ENCODE data around the gene MAGT1. TPM values are rescaled to one million over a fixed set of nuclear protein-coding genes. Genes with fewer than 3 reads are reported as not detected.

The MAGT1 gene
- total and polyA plus RNA-seq, 7 experiments from 2014 or later: 32.5 to 63.8 (median 36.5) TPM

GRCh38 chrX:77917294-77917933, 22.2 kb upstream of the MAGT1 start:
- H3K27me3 Mint-ChIP-seq: no peaks in the 10 kb centered on the region
- H3K27ac ChIP-seq (ENCODE audit: low read depth, low read length): peak overlapping the region; percentile 54
- no peaks in the 10 kb centered on the region for H3K9me3 ChIP-seq (ENCODE audit: control insufficient read depth in 2 of 3, low read length in 3 of 3)
- H3K4me3 Mint-ChIP-seq: peak overlapping the region in 9 of 10 donors; percentile 25 to 81 (median 63)
- CTCF ChIA-PET: no interaction called here
- peaks cover 0 to 2% (median 0%) of the 10 kb centered on the region in 11 donors for H3K9me3 Mint-ChIP-seq
- peak overlapping the region; percentile 17 for H3K4me3 ChIP-seq (ENCODE audit: low read length)
- H3K4me1 ChIP-seq (ENCODE audit: control insufficient read depth in 2 of 2, insufficient read depth in 2 of 2, low read length in 2 of 2): peaks cover 0 to 5% of the 10 kb centered on the region in 2 donors
- no peaks in the 10 kb centered on the region for H3K36me3 ChIP-seq (ENCODE audit: control insufficient read depth in 2 of 3, insufficient read depth in 3 of 3, low read length in 3 of 3)
- intact Hi-C loops (cut with micrococcal nuclease): loop anchor here (10.0 kb wide), 3 partner anchors 597 to 1743 kb away; partner anchors contain the start of gene PBDC1 (in 1 of the 2)
- peaks cover 12 to 43% (median 31%) of the 10 kb centered on the region in 7 donors for H3K4me1 Mint-ChIP-seq
- DNase-seq: no peak
- H3K27ac Mint-ChIP-seq: peak overlapping the region; percentile 14 to 79 (median 71)
- ATAC-seq: no peak
- peaks cover 0 to 3% (median 0%) of the 10 kb centered on the region in 5 donors for H3K36me3 Mint-ChIP-seq
- POLR2A ChIA-PET: interaction anchor here (0.7 kb wide), 1 partner anchor 1223 kb away, joined by 4 read pairs; no protein-coding TSS in a partner anchor
- no peaks in the 10 kb centered on the region for H3K27me3 ChIP-seq (ENCODE audit: control insufficient read depth in 2 of 2, insufficient read depth in 2 of 2, low read length in 2 of 2)

DNA sequence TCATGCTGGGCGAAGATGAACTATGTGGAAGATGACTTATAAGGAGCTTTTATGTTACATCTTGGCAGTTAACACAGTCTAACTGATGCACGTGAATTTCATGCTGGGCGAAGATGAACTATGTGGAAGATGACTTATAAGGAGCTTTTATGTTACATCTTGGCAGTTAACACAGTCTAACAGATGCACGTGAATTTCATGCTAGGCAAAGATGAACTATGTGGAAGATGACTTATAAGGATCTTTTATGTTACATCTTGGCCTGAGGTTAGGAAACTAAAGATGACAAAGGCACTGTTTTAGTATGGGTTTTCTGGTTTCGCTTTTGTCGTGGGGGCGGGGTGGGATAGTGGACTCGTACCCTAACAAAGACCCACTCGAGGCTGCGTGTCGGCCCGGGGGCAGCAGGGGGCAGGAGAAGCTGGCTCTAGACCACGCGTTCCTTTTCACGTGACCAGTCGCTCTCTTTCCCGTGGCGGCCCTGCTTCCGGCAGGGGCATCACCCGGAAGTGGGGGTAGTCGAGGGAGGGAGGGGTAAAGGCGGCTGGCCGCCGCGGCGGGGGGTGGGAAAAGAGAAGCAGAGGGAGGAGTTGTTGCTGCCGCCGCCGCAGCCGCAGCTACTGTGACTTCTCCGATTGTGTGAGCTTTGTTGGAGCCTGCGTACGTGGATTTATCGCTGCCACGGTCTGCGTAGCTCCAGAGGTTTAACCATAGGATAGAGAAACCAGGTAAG, 15.0 kb upstream of the MAGT1 start, which contains the start of gene ATP7A:
TSS of gene ATP7A (plus strand) at position 586 of the 733 bp plus-strand sequence. CDS start 60,949 bp downstream, outside the sequence.
- DNase-seq: peak; percentile 62 to 94 (median 88)
- H3K27ac ChIP-seq (ENCODE audit: low read depth, low read length): peak within 1 kb of the TSS; percentile 93
- no peaks in the 10 kb centered on the region for H3K9me3 Mint-ChIP-seq
- peaks cover 3 to 10% of the 10 kb centered on the region in 2 donors for H3K4me1 ChIP-seq (ENCODE audit: control insufficient read depth in 2 of 2, insufficient read depth in 2 of 2, low read length in 2 of 2)
- H3K27ac Mint-ChIP-seq: peak within 1 kb of the TSS; percentile 94 to 99 (median 98)
- peaks cover 0 to 1% (median 0%) of the 10 kb centered on the region in 5 donors for H3K36me3 Mint-ChIP-seq
- H3K4me1 Mint-ChIP-seq: peaks cover 6 to 28% (median 16%) of the 10 kb centered on the region in 7 donors
- peak within 1 kb of the TSS; percentile 98 for H3K4me3 ChIP-seq (ENCODE audit: low read length)
- H3K36me3 ChIP-seq (ENCODE audit: control insufficient read depth in 2 of 3, insufficient read depth in 3 of 3, low read length in 3 of 3): peaks cover 0 to 5% (median 0%) of the 10 kb centered on the region in 3 experiments
- ChIA-PET POLR2A (interaction anchor here (0.8 to 6.6 kb wide), 7 partner anchors 10 to 195 kb away, joined by 3 to 62 read pairs (median 5); partner anchors contain the start of genes COX7B, MAGT1 and PGK1), CTCF (interaction anchor here (0.6 to 2.5 kb wide), 6 partner anchors 9 to 1539 kb away, joined by 3 to 15 read pairs (median 3); partner anchors contain the start of gene COX7B)
- intact Hi-C loops (cut with micrococcal nuclease): loop anchor here (1.0 to 10.0 kb wide), 18 partner anchors 11 to 1735 kb away; partner anchors contain the start of genes COX7B (in 2 of the 2), MAGT1 (in 2 of the 2), PGK1 (in 2 of the 2) and ATRX (in 1 of the 2)
- no peaks in the 10 kb centered on the region for H3K9me3 ChIP-seq (ENCODE audit: control insufficient read depth in 2 of 3, low read length in 3 of 3)
- ATAC-seq: peak; percentile 97
- H3K4me3 Mint-ChIP-seq: peak within 1 kb of the TSS; percentile 91 to 100 (median 96)
- no peaks in the 10 kb centered on the region for H3K27me3 Mint-ChIP-seq
- no peaks in the 10 kb centered on the region for H3K27me3 ChIP-seq (ENCODE audit: control insufficient read depth in 2 of 2, insufficient read depth in 2 of 2, low read length in 2 of 2)

GRCh38 chrX:77901506-77901905, 6.3 kb upstream of the MAGT1 start:
- POLR2A ChIA-PET: interaction anchor here (0.7 to 3.9 kb wide), 2 partner anchors 10 to 174 kb away, joined by 6 to 62 read pairs; partner anchors contain the start of gene ATP7A
- H3K36me3 ChIP-seq (ENCODE audit: control insufficient read depth in 2 of 3, insufficient read depth in 3 of 3, low read length in 3 of 3): peaks cover 0 to 5% (median 5%) of the 10 kb centered on the region in 3 experiments
- H3K27ac Mint-ChIP-seq: peak overlapping the region in 4 of 9 donors; percentile 1 to 95 (median 41)

GRCh38 chrX:77900688-77901087, 5.5 kb upstream of the MAGT1 start:
- DNase-seq (no peak), ATAC-seq (no peak)
- POLR2A ChIA-PET: interaction anchor here (3.9 kb wide), 1 partner anchor 10 kb away, joined by 62 read pairs; the partner anchor contains the start of gene ATP7A
- CTCF ChIA-PET: interaction anchor here (1.1 to 1.7 kb wide), 2 partner anchors 9 to 124 kb away, joined by 3 to 8 read pairs; no protein-coding TSS in a partner anchor
- peaks cover 0 to 5% (median 0%) of the 10 kb centered on the region in 3 experiments for H3K36me3 ChIP-seq (ENCODE audit: control insufficient read depth in 2 of 3, insufficient read depth in 3 of 3, low read length in 3 of 3)
- Mint-ChIP-seq H3K9me3 (no peaks in the 10 kb centered on the region), H3K36me3 (peaks cover 0 to 14% (median 3%) of the 10 kb centered on the region in 5 donors), H3K4me3 (peak overlapping the region; percentile 56 to 98 (median 92)), H3K27ac (peak overlapping the region in 6 of 9 donors; percentile 14 to 97 (median 93)), H3K27me3 (no peaks in the 10 kb centered on the region), H3K4me1 (peaks cover 0 to 29% (median 20%) of the 10 kb centered on the region in 7 donors)
- peak overlapping the region; percentile 89 for H3K27ac ChIP-seq (ENCODE audit: low read depth, low read length)
- intact Hi-C loops (cut with micrococcal nuclease): no loop called here
- peak overlapping the region; percentile 75 for H3K4me3 ChIP-seq (ENCODE audit: low read length)
- no peaks in the 10 kb centered on the region for H3K27me3 ChIP-seq (ENCODE audit: control insufficient read depth in 2 of 2, insufficient read depth in 2 of 2, low read length in 2 of 2)
- peaks cover 6 to 8% of the 10 kb centered on the region in 2 donors for H3K4me1 ChIP-seq (ENCODE audit: control insufficient read depth in 2 of 2, insufficient read depth in 2 of 2, low read length in 2 of 2)
- no peaks in the 10 kb centered on the region for H3K9me3 ChIP-seq (ENCODE audit: control insufficient read depth in 2 of 3, low read length in 3 of 3)

More at GRCh38 chrX:77901506-77901905, 6.3 kb upstream of the MAGT1 start:
- no peak for DNase-seq
- Histone ChIP-seq H3K27me3 (ENCODE audit: control insufficient read depth in 2 of 2, insufficient read depth in 2 of 2, low read length in 2 of 2) (no peaks in the 10 kb centered on the region), H3K4me3 (ENCODE audit: low read length) (no peak overlapping the region), H3K9me3 (ENCODE audit: control insufficient read depth in 2 of 3, low read length in 3 of 3) (no peaks in the 10 kb centered on the region), H3K27ac (ENCODE audit: low read depth, low read length) (no peak overlapping the region), H3K4me1 (ENCODE audit: control insufficient read depth in 2 of 2, insufficient read depth in 2 of 2, low read length in 2 of 2) (peaks cover 6 to 8% of the 10 kb centered on the region in 2 donors)
- Mint-ChIP-seq H3K4me1 (peaks cover 0 to 27% (median 20%) of the 10 kb centered on the region in 7 donors), H3K9me3 (no peaks in the 10 kb centered on the region), H3K27me3 (no peaks in the 10 kb centered on the region), H3K4me3 (peak overlapping the region; percentile 25 to 93 (median 59)), H3K36me3 (peaks cover 0 to 14% (median 3%) of the 10 kb centered on the region in 5 donors)
- intact Hi-C loops (cut with micrococcal nuclease): no loop called here
- CTCF ChIA-PET: interaction anchor here (1.1 kb wide), 1 partner anchor 8 kb away, joined by 3 read pairs; no protein-coding TSS in a partner anchor
- no peak for ATAC-seq

DNA sequence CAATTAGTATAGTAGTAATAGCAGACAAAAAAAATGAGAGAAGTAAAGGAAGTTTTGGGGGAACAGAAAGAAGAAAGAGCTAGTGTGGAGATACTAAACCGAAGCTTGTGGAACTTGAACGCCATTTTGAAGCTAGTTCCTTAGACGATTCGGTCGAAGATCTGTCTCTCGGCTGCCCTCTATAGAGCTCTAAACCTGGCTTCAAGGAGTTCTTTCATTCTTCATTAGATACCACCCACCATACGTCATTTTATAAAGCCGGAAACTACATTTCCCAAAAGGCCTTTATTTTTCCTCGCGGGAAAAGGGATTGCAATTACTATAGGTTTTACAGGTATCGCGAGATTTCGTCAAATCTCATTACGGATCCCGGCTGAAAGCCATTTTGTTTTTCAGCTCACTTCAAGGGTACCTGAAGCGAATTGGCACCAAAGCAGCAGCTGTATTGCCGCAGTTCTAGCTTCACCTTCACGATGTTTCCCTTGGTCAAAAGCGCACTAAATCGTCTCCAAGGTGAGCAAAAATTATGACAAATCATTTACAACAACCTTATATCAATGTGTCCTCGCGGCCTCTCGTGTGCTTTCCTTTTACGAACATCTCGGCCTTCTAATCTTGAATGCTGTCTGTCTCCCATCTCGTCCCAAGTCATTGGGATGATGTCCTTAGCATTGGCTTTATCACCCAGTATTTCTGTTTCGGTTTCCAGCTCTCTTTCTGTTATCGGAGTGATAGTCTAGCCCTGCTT, 4.0 kb upstream of the MAGT1 start, which contains the start of gene COX7B:
TSS of gene COX7B (plus strand) at position 388 of the 748 bp plus-strand sequence. CDS start at position 474, 86 bp downstream.
- peak within 1 kb of the TSS; percentile 87 to 98 (median 92) for H3K4me3 Mint-ChIP-seq
- H3K27me3 ChIP-seq (ENCODE audit: control insufficient read depth in 2 of 2, insufficient read depth in 2 of 2, low read length in 2 of 2): no peaks in the 10 kb centered on the region
- ChIA-PET CTCF (interaction anchor here (0.7 to 2.1 kb wide), 5 partner anchors 11 to 1182 kb away, joined by 3 to 15 read pairs (median 5); partner anchors contain the start of gene ATP7A), POLR2A (interaction anchor here (0.8 to 3.9 kb wide), 10 partner anchors 11 to 1751 kb away, joined by 3 to 62 read pairs (median 4); partner anchors contain the start of genes ATP7A and ATRX)
- H3K27ac ChIP-seq (ENCODE audit: low read depth, low read length): peak within 1 kb of the TSS; percentile 89
- H3K36me3 Mint-ChIP-seq: peaks cover 0 to 16% (median 3%) of the 10 kb centered on the region in 5 donors
- no peaks in the 10 kb centered on the region for H3K9me3 Mint-ChIP-seq
- DNase-seq: peak; percentile 17 to 93 (median 87)
- peak; percentile 77 for ATAC-seq
- H3K36me3 ChIP-seq (ENCODE audit: control insufficient read depth in 2 of 3, insufficient read depth in 3 of 3, low read length in 3 of 3): peaks cover 0 to 5% (median 0%) of the 10 kb centered on the region in 3 experiments
- H3K27me3 Mint-ChIP-seq: no peaks in the 10 kb centered on the region
- no peaks in the 10 kb centered on the region for H3K9me3 ChIP-seq (ENCODE audit: control insufficient read depth in 2 of 3, low read length in 3 of 3)
- H3K4me3 ChIP-seq (ENCODE audit: low read length): peak within 1 kb of the TSS; percentile 75
- H3K27ac Mint-ChIP-seq: peak within 1 kb of the TSS; percentile 91 to 97 (median 96)
- intact Hi-C loops (cut with micrococcal nuclease): loop anchor here (1.0 to 10.0 kb wide), 20 partner anchors 11 to 1752 kb away; partner anchors contain the start of genes ATP7A (in 2 of the 2), ATRX (in 2 of the 2), ITM2A (in 2 of the 2) and PGK1 (in 2 of the 2)
- H3K4me1 ChIP-seq (ENCODE audit: control insufficient read depth in 2 of 2, insufficient read depth in 2 of 2, low read length in 2 of 2): peaks cover 6 to 8% of the 10 kb centered on the region in 2 donors
- peaks cover 4 to 31% (median 22%) of the 10 kb centered on the region in 7 donors for H3K4me1 Mint-ChIP-seq

All from naive thymus-derived CD4-positive, alpha-beta T cell (primary cell).